IMR-90 (cell line): ENCODE results near the gene CD38. TPM values are rescaled to one million over a fixed set of nuclear protein-coding genes. Genes with fewer than 3 reads are reported as not detected.

Experiments used
- ATAC-seq: fragments of 200-7000 bp; cut with Tn5 transposase; 2 replicates; pipeline ENCODE4 v1.9.1; 2020; ENCODE audit warnings: low read depth, mild to moderate bottlenecking, moderate library complexity
- Bru-seq: library from RNA; stranded (reverse); fragments of 400-500 nt; gene quantifications from one replicate; lab custom pipeline; 2021; lab: Mats Ljungman, UMichigan
- BruChase-seq, 2 experiments: library from RNA; stranded (reverse); fragments of 400-500 nt; gene quantifications; one replicate each; lab custom pipeline; 2021; lab: Mats Ljungman, UMichigan
- BruUV-seq: library from RNA; stranded (reverse); fragments of 400-500 nt; replicated peaks from 2 replicates; lab custom pipeline; 2021; lab: Mats Ljungman, UMichigan
- CTCF ChIA-PET: fragments of 300-600 bp; formaldehyde crosslinking; extraction: SDS; loops from one replicate; lab custom pipeline; 2021; ENCODE audit warnings: antibody characterized with exemption; lab: Yijun Ruan, JAX
- POLR2A ChIA-PET: fragments of 300-600 bp; sonication (Branson Sonifier 250); formaldehyde crosslinking; loops from one replicate; lab custom pipeline; 2022; ENCODE audit warnings: antibody characterized with exemption; ENCODE audit not compliant: unreplicated experiment; lab: Charles Lee
- DNase-seq: peaks from one replicate; pipeline ENCODE4 v3.0.0; 2013
- H2AFZ ChIP-seq: replicated peaks from 2 replicates; pipeline ENCODE3; 2013; ENCODE audit warnings: low read length, mild to moderate bottlenecking; ENCODE audit not compliant: poor library complexity
- H2AK5ac ChIP-seq: 2 replicates; pipeline ENCODE4 v1.6.1; 2013; ENCODE audit warnings: low read depth, low read length, inconsistent platforms
- H2AK9ac ChIP-seq: replicated peaks from 2 replicates; pipeline ENCODE3; 2013; ENCODE audit warnings: mild to moderate bottlenecking, low read depth, low read length, moderate library complexity; ENCODE audit not compliant: poor library complexity
- H2BK120ac ChIP-seq: 2 replicates; pipeline ENCODE4 v1.6.1; 2013; ENCODE audit warnings: low read depth, low read length, inconsistent platforms
- H2BK15ac ChIP-seq: 3 replicates; pipeline ENCODE4 v1.6.1; 2013; ENCODE audit warnings: low read depth, low read length, inconsistent platforms
- H2BK20ac ChIP-seq: 2 replicates; pipeline ENCODE4 v1.6.1; 2013; ENCODE audit warnings: low read depth, mild to moderate bottlenecking, inconsistent platforms, low read length, moderate library complexity
- H2BK5ac ChIP-seq: 2 replicates; pipeline ENCODE4 v1.6.1; 2013; ENCODE audit warnings: mild to moderate bottlenecking, low read depth, low read length, inconsistent platforms; ENCODE audit not compliant: poor library complexity, severe bottlenecking
- H3K14ac ChIP-seq: replicated peaks from 2 replicates; pipeline ENCODE4 v1.6.1; 2013; ENCODE audit warnings: low read depth, low read length, inconsistent platforms
- H3K18ac ChIP-seq: 2 replicates; pipeline ENCODE4 v1.6.1; 2013; ENCODE audit warnings: low read depth, low read length, control low read depth
- H3K23ac ChIP-seq: 2 replicates; pipeline ENCODE4 v1.6.1; 2013; ENCODE audit warnings: low read depth, low read length, inconsistent platforms
- H3K27ac ChIP-seq: 2 replicates; pipeline ENCODE4 v1.5.1; 2013; ENCODE audit warnings: mild to moderate bottlenecking, control low read depth, low read length; ENCODE audit not compliant: insufficient read depth
- H3K27me3 ChIP-seq: 2 replicates; pipeline ENCODE4 v1.6.1; 2013; ENCODE audit warnings: low read length; ENCODE audit not compliant: control insufficient read depth, insufficient read depth
- H3K36me3 ChIP-seq: 2 replicates; pipeline ENCODE4 v1.6.1; 2013; ENCODE audit warnings: low read length, mixed read lengths; ENCODE audit not compliant: control insufficient read depth, insufficient read depth
- H3K4ac ChIP-seq: 2 replicates; pipeline ENCODE4 v1.6.1; 2013; ENCODE audit warnings: low read depth, low read length, inconsistent platforms
- H3K4me1 ChIP-seq: 2 replicates; pipeline ENCODE4 v1.6.1; 2013; ENCODE audit warnings: low read length, mixed read lengths; ENCODE audit not compliant: control insufficient read depth, insufficient read depth
- H3K4me2 ChIP-seq: 2 replicates; pipeline ENCODE4 v1.6.1; 2013; ENCODE audit warnings: low read depth, mild to moderate bottlenecking, control low read depth, low read length, moderate library complexity
- H3K4me3 ChIP-seq: 2 replicates; pipeline ENCODE4 v1.5.1; 2013; ENCODE audit warnings: low read depth, mild to moderate bottlenecking, control low read depth, low read length, moderate library complexity; ENCODE audit not compliant: insufficient read depth
- H3K56ac ChIP-seq: 2 replicates; pipeline ENCODE4 v1.6.1; 2013; ENCODE audit warnings: low read length, inconsistent platforms; ENCODE audit not compliant: insufficient read depth; ENCODE audit errors: extremely low read depth
- H3K79me1 ChIP-seq, 2 experiments: 2 replicates each; pipeline ENCODE4 v1.6.1; 2013; ENCODE audit warnings: low read length in 2 of 2, inconsistent platforms in 1 of 2, low read depth in 1 of 2
- H3K9ac ChIP-seq: 2 replicates; pipeline ENCODE4 v1.6.1; 2013; ENCODE audit warnings: low read depth, low read length, control low read depth
- H3K9me1 ChIP-seq: 2 replicates; pipeline ENCODE4 v1.6.1; 2013; ENCODE audit warnings: low read length, inconsistent platforms; ENCODE audit not compliant: insufficient read depth
- H3K9me3 ChIP-seq: 2 replicates; pipeline ENCODE4 v1.6.1; 2013; ENCODE audit warnings: low read length; ENCODE audit not compliant: control insufficient read depth, insufficient read depth
- H4K20me1 ChIP-seq: 2 replicates; pipeline ENCODE4 v1.6.1; 2013; ENCODE audit warnings: low read length, inconsistent platforms; ENCODE audit not compliant: insufficient read depth
- H4K5ac ChIP-seq: 2 replicates; pipeline ENCODE4 v1.6.1; 2013; ENCODE audit warnings: mild to moderate bottlenecking, low read depth, low read length, control low read depth
- H4K8ac ChIP-seq, 2 experiments: 2 replicates each; pipeline ENCODE4 v1.6.1; 2013; ENCODE audit warnings: low read depth in 2 of 2, low read length in 2 of 2, control low read depth in 1 of 2, inconsistent platforms in 1 of 2
- H4K91ac ChIP-seq: 2 replicates; pipeline ENCODE4 v1.6.1; 2013; ENCODE audit warnings: low read depth, low read length, inconsistent platforms; ENCODE audit not compliant: insufficient read depth
- BHLHE40 ChIP-seq: fragments of 150-350 bp; IDR thresholded peaks from 2 replicates; pipeline ENCODE4 v1.6.1; 2016; ENCODE audit warnings: mild to moderate bottlenecking, low read depth, low read length
- CEBPB ChIP-seq: IDR thresholded peaks from 2 replicates; pipeline ENCODE4 v1.6.1; 2012; ENCODE audit warnings: low read depth, low read length, improper control_type of control experiment
- POLR2A ChIP-seq: IDR thresholded peaks from 2 replicates; pipeline ENCODE4 v1.6.1; 2012; ENCODE audit warnings: mild to moderate bottlenecking, low read depth, low read length
- RCOR1 ChIP-seq: IDR thresholded peaks from 2 replicates; pipeline ENCODE4 v1.6.1; 2012; ENCODE audit warnings: mild to moderate bottlenecking, low read length, improper control_type of control experiment; ENCODE audit not compliant: insufficient replicate concordance
- SMC3 ChIP-seq: fragments of 150-350 bp; IDR thresholded peaks from 2 replicates; pipeline ENCODE4 v1.6.1; 2016; ENCODE audit warnings: low read depth, mild to moderate bottlenecking, antibody characterized with exemption, low read length, moderate library complexity
- WGBS, 2 experiments: methylation state at CpG; one replicate each; pipeline versions ENCODE4 v1.1.5 to v1.1.7; 2013; ENCODE audit warnings: missing lambda C conversion rate in 2 of 2; ENCODE audit not compliant: insufficient read length in 1 of 2; ENCODE audit errors: extremely low coverage in 2 of 2; 5-methylcytosine and 5-hydroxymethylcytosine counted together
- dilution Hi-C: fragments of 300-500 bp; cut with HindIII; formaldehyde crosslinking; loops from one replicate; pipeline ENCODE4 v1.14.3; 2018; ENCODE audit warnings: low sequenced_read_pairs; ENCODE audit not compliant: unreplicated experiment
- in situ Hi-C: fragments of 300-500 bp; cut with MboI; formaldehyde crosslinking; loops from 3 replicates; pipeline ENCODE4 v1.14.3; 2019; ENCODE audit warnings: low sequenced_read_pairs, inconsistent platforms, mixed read lengths
- intact Hi-C: fragments of 100-400 bp; cut with micrococcal nuclease; formaldehyde crosslinking; loops from 2 replicates; pipeline ENCODE4 v1.10.0; 2022
- long read RNA-seq: library from polyadenylated mRNA; unstranded; transcript quantifications from one replicate; pipeline ENCODE4 v2.0.0, GENCODE V29; 2021; ENCODE audit not compliant: unreplicated experiment
- polyA plus RNA-seq, 3 experiments: library from polyadenylated mRNA; depleted of rRNA; stranded (reverse); fragments of >200 nt; gene quantifications; 2 replicates each; pipeline ENCODE4 v1.2.3, GENCODE V29; 2012; ENCODE audit warnings: low replicate concordance in 1 of 3
- total RNA-seq: library from RNA; depleted of rRNA; stranded (reverse); fragments of >200 nt; gene quantifications from 2 replicates; pipeline ENCODE4 v1.2.3, GENCODE V29; 2012; rRNA removed
- TF ChIP-seq, protein P1 (sequence below): fragments of 150-350 bp; IDR thresholded peaks from 2 replicates; pipeline ENCODE4 v1.6.1; 2017; ENCODE audit warnings: mild to moderate bottlenecking, antibody characterized with exemption, low read length, low read depth

The CD38 gene
- total RNA-seq: not detected in 2 replicates
- not detected in 2 replicates for polyA plus RNA-seq (2012; rRNA removed)
- polyA plus RNA-seq (2012; cell fraction: cytosol; rRNA removed): not detected in 2 replicates
- not detected in 2 replicates for polyA plus RNA-seq (2012; cell fraction: nucleus; rRNA removed; ENCODE audit: low replicate concordance)
- Bru-seq, nascent RNA: percentile 8 among the genes with signal in this experiment
- percentile 13 among the genes with signal in this experiment for BruChase-seq, experiment 1, labeled RNA remaining after a 6-hour chase
- BruChase-seq, experiment 2, labeled RNA remaining after a 2-hour chase: percentile 13 among the genes with signal in this experiment
- long read RNA-seq: 0 reads

DNA sequence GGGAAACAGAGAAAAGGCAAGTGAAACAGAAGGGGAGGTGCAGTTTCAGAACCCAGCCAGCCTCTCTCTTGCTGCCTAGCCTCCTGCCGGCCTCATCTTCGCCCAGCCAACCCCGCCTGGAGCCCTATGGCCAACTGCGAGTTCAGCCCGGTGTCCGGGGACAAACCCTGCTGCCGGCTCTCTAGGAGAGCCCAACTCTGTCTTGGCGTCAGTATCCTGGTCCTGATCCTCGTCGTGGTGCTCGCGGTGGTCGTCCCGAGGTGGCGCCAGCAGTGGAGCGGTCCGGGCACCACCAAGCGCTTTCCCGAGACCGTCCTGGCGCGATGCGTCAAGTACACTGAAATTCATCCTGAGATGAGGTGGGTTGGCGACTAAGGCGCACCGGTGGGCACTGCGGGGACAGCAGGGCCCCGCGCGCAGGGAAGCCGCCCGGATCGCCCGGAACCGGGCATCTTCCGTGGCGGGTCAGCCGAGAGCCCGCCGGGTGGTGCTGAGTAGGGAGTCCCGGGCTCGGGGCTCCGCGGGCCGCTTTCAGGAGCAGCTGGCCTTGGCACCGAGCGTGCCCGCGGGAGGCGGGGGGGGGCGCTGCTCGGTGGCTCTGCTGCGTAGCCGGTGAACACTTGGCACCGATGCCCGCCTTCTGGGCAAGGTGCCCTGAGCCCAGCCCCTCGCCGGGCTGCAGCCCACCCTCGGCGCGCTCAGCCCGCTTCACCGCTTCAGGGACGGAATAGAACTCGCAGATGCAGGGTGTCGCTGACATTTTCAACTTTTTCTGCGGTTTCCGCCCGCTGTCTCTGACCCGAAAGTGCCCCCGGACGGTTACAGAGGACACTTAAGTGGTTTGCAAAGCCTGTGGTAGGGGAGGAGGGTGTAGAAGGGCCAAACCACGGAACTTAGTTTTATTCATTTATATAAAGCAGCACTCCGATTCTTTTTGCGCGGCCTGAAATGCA is at the start of gene CD38:
Gene CD38, plus strand, starts transcription at position 40 of the 953 bp plus-strand sequence. Its CDS starts 87 bp downstream, at position 127.
- H2BK20ac ChIP-seq: no peak within 1 kb of the TSS
- H3K36me3 ChIP-seq: no peaks in the 10 kb centered on the region
- no peak within 1 kb of the TSS for H3K9ac ChIP-seq
- peak within 1 kb of the TSS; percentile 78 for H3K4me2 ChIP-seq
- H4K8ac ChIP-seq: no peak within 1 kb of the TSS
- BruUV-seq: no TSS peak
- no peak within 1 kb of the TSS for H3K14ac ChIP-seq
- H3K23ac ChIP-seq: no peak within 1 kb of the TSS; the same call in 1 of the 2 replicates
- H3K9me1 ChIP-seq: no peaks in the 10 kb centered on the region
- no peak within 1 kb of the TSS for H3K27ac ChIP-seq
- no peaks in the 10 kb centered on the region for H3K79me1 ChIP-seq
- no peak within 1 kb of the TSS for H2AK9ac ChIP-seq
- H3K4me1 ChIP-seq: no peaks in the 10 kb centered on the region; the same call in 1 of the 2 replicates
- dilution Hi-C loops (no loop called here), in situ Hi-C loops (no loop called here), intact Hi-C loops (no loop called here)
- H2BK5ac ChIP-seq: no peak within 1 kb of the TSS
- H2AK5ac ChIP-seq: no peak within 1 kb of the TSS
- DNase-seq: no peak
- no peak within 1 kb of the TSS for H3K4ac ChIP-seq
- H4K20me1 ChIP-seq: no peaks in the 10 kb centered on the region
- peak within 1 kb of the TSS; percentile 30 for H3K4me3 ChIP-seq
- ATAC-seq: peak; percentile 46
- H2AFZ ChIP-seq: peak within 1 kb of the TSS; percentile 77
- TF ChIP-seq POLR2A (no peak), SMC3 (no peak), BHLHE40 (no peak), RCOR1 (no peak), CEBPB (no peak)
- TF ChIP-seq, protein P1, sequence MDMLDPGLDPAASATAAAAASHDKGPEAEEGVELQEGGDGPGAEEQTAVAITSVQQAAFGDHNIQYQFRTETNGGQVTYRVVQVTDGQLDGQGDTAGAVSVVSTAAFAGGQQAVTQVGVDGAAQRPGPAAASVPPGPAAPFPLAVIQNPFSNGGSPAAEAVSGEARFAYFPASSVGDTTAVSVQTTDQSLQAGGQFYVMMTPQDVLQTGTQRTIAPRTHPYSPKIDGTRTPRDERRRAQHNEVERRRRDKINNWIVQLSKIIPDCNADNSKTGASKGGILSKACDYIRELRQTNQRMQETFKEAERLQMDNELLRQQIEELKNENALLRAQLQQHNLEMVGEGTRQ: no peak
- H2BK15ac ChIP-seq: no peak within 1 kb of the TSS
- no peak within 1 kb of the TSS for H2BK120ac ChIP-seq
- WGBS, 2 experiments: 3% methylated on average over 31 of the region's 76 CpGs; no CpG with 5 or more reads in 1 of the 2 experiments
- H3K9me3 ChIP-seq: no peaks in the 10 kb centered on the region
- POLR2A ChIA-PET: no interaction called here
- H4K5ac ChIP-seq: no peak within 1 kb of the TSS
- no peak within 1 kb of the TSS for H3K18ac ChIP-seq
- no peak within 1 kb of the TSS for H4K91ac ChIP-seq
- peaks cover 54% of the 10 kb centered on the region for H3K27me3 ChIP-seq
- no peak within 1 kb of the TSS for H3K56ac ChIP-seq
- CTCF ChIA-PET: no interaction called here
